GM21528 (cell line): Measurements from ENCODE around the gene NPC1.
"Not testable (repeated sequence)": the region's sequence is repeated elsewhere in the genome, so short reads cannot be mapped to it uniquely, and the experiment has no call there.

Source experiments
- ATAC-seq: cut with Tn5 transposase; IDR thresholded peaks from one replicate; pipeline ENCODE4 v1.9.1; 2021; ENCODE audit warnings: mild to moderate bottlenecking, moderate library complexity; ENCODE audit not compliant: unreplicated experiment, low FRiP score

Gene NPC1

GRCh38 chr18:23498117-23498516 is 88.2 kb downstream of the NPC1 start:
- ATAC-seq = no peak

- no peak for ATAC-seq
Observed at GRCh38 chr18:23495723-23496440, 90.4 kb downstream of the NPC1 start.

GRCh38 chr18:23494992-23495391 is 91.3 kb downstream of the NPC1 start:
- ATAC-seq = no peak

- ATAC-seq = no peak
Observed at GRCh38 chr18:23493654-23494053, 92.7 kb downstream of the NPC1 start.

- ATAC-seq = not testable (repeated sequence)
Observed at GRCh38 chr18:23489586-23489985, 96.7 kb downstream of the NPC1 start.

GRCh38 chr18:23487738-23488570 is 98.4 kb downstream of the NPC1 start:
- peak; percentile 57 for ATAC-seq

- ATAC-seq = no peak
Observed at GRCh38 chr18:23485386-23485785, 100.9 kb downstream of the NPC1 start.

GRCh38 chr18:23484561-23485182 is 101.6 kb downstream of the NPC1 start:
- no peak for ATAC-seq
